Fibroblast of the aortic adventitia (primary cell): ENCODE data around the gene CFD. TPM values are rescaled to one million over a fixed set of nuclear protein-coding genes. Genes with fewer than 3 reads are reported as not detected.
"Not testable (repeated sequence)": the region's sequence is repeated elsewhere in the genome, so short reads cannot be mapped to it uniquely, and the experiment has no call there.

ENCODE experiments used
- DNase-seq: peaks from one replicate; pipeline ENCODE4 v3.0.0-alpha.2; 2010; ENCODE audit warnings: low read depth
- H3K4me3 ChIP-seq: 2 replicates; pipeline ENCODE4 v1.5.1; 2011; ENCODE audit warnings: low read depth, mild to moderate bottlenecking, control low read depth, low read length, moderate library complexity
- CTCF ChIP-seq: IDR thresholded peaks from 2 replicates; pipeline ENCODE4 v1.5.1; 2011; ENCODE audit warnings: mild to moderate bottlenecking, low read length, control low read depth, inconsistent platforms; ENCODE audit not compliant: insufficient read depth
- total RNA-seq: library from RNA; depleted of rRNA; stranded (reverse); fragments of >200 nt; gene quantifications from 2 replicates; pipeline ENCODE4 v1.2.3, GENCODE V29; 2012; ENCODE audit warnings: low replicate concordance

CFD gene
- total RNA-seq, 1 donor: 25.8 TPM

- H3K4me3 ChIP-seq: no peak overlapping the region
- no peak for DNase-seq
Observed at GRCh38 chr19:875265-875879, 15.9 kb downstream of the CFD start.

DNA sequence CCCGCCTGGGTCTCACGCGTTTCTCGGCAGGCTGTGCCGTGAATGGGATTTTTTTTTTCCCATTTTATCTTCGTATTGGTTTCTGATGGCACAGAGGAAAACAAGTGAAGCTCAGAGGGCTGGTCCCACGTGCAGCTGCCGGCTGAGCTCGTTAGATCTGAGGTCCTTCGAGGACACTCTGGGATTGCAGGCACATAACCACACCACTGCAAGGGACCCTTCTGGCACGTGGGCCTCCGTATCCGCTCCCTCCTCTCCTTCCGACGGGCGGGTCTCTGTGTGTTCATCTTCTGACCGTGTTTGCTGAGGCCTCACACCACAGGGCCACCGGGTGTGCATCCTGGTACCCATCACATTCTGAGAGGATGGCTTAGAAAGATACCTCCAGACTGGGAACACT, 16.6 kb downstream of the CFD start:
- TF ChIP-seq CTCF: no peak
- H3K4me3 ChIP-seq: no peak overlapping the region
- no peak for DNase-seq

More at GRCh38 chr19:875265-875879, 15.9 kb downstream of the CFD start:
- TF ChIP-seq CTCF: no peak

DNA sequence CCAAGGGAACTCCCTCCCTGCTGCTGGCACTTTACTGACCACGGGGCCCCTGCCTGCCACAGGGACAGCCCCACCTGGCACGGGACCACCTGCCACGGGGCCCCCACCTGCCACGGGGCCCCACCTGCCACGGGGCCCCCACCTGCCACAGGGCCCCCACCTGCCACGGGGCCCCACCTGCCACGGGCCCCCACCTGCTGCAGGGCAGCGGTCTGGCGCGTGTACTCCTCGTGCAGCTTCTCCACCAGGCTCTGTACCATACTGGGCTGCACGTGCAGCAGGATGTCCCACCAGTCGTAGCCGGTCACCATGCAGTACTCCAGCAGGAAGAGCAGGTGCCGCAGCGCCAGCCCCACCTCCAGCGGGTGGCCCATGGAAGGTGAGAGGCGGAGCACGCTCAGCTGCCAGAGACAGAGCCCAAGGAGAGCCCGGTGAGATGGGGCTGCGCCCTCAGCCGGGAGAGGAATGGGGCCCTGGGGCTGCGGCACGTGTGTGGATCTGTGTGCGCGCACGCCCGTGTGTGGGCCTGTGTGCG, 17.4 kb downstream of the CFD start:
- TF ChIP-seq CTCF: no peak
- no peak overlapping the region for H3K4me3 ChIP-seq
- no peak for DNase-seq

DNA sequence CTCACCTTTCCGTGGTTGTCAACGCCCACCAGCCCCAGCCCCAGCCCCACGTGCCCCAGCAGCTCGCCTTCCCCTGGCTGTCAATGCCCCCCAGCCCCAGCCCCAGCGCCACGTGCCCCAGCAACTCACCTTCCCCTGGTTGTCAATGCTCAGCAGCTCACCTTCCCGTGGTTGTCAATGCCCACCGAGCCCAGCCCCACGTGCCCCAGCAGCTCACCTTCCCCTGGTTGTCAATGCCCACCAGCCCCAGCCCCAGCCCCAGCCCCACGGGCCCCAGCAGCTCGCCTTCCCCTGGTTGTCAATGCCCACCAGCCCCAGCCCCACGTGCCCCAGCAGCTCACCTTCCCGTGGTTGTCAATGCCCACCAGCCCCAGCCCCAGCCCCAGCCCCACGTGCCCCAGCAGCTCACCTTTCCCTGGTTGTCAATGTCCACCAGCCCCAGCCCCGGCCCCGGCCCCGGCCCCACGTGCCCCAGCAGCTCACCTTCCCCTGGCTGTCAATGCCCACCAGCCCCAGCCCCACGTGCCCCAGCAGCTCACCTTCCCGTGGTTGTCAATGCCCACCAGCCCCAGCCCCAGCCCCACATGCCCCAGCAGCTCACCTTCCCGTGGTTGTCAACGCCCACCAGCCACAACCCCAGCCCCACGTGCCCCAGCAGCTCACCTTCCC, 18.7 kb downstream of the CFD start:
- H3K4me3 ChIP-seq, DNase-seq: not testable (repeated sequence)

DNA sequence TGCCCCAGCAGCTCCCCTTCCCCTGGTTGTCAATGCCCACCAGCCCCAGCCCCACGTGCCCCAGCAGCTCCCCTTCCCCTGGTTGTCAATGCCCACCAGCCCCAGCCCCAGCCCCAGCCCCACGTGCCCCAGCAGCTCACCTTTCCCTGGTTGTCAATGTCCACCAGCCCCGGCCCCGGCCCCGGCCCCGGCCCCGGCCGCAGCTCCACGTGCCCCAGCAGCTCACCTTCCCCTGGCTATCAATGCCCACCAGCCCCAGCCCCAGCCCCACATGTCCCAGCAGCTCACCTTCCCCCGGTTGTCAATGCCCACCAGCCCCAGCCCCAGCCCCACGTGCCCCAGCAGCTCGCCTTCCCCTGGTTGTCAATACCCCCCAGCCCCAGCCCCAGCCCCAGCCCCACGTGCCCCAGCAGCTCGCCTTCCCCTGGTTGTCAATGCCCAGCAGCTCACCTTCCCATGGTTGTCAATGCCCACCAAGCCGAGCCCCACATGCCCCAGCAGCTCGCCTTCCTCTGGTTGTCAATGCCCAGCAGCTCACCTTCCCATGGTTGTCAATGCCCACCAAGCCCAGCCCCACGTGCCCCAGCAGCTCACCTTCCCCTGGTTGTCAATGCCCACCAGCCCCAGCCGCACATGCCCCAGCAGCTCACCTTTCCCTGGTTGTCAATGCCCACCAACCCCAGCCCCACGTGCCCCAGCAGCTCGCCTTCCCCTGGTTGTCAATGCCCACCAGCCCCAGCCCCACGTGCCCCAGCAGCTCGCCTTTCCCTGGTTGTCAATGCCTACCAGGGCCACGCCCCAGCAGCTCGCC, 19.5 kb downstream of the CFD start:
- H3K4me3 ChIP-seq, DNase-seq: not testable (repeated sequence)

GRCh38 chr19:879711-880438, 20.4 kb downstream of the CFD start:
- no peak for DNase-seq
- H3K4me3 ChIP-seq: no peak overlapping the region
- no peak for TF ChIP-seq CTCF

GRCh38 chr19:881385-882071, 22.1 kb downstream of the CFD start:
- no peak for DNase-seq
- TF ChIP-seq CTCF: no peak
- no peak overlapping the region for H3K4me3 ChIP-seq
